Liver (tissue), 9 donors: ENCODE measurements around the gene B4GALT6. TPM values are rescaled to one million over a fixed set of nuclear protein-coding genes. Genes with fewer than 3 reads are reported as not detected.

Source experiments
- DNase-seq: peaks from one replicate; pipeline ENCODE4 v3.0.0-alpha.2; 2017; ENCODE audit warnings: low spot score
- H3K27ac ChIP-seq, 2 donors: one replicate each; pipeline ENCODE4 v1.7.0; 2013; ENCODE audit warnings: inconsistent platforms in 2 of 2, low read length in 2 of 2, control low read depth in 1 of 2, low read depth in 1 of 2, mild to moderate bottlenecking in 1 of 2
- H3K27me3 ChIP-seq, 4 donors: one replicate each; pipeline versions ENCODE4 v1.6.1 to v1.7.0; 2013; ENCODE audit warnings: low read length in 3 of 4, inconsistent platforms in 1 of 4, mild to moderate bottlenecking in 1 of 4, moderate library complexity in 1 of 4; ENCODE audit not compliant: control insufficient read depth in 4 of 4, insufficient read depth in 4 of 4
- H3K36me3 ChIP-seq, 4 donors: one replicate each; pipeline versions ENCODE4 v1.6.1 to v1.7.0; 2013; ENCODE audit warnings: low read length in 3 of 4, mild to moderate bottlenecking in 3 of 4, low read depth in 1 of 4, moderate library complexity in 1 of 4; ENCODE audit not compliant: control insufficient read depth in 4 of 4, insufficient read depth in 3 of 4
- H3K4me1 ChIP-seq, 4 donors: one replicate each; pipeline versions ENCODE4 v1.6.1 to v1.7.0; 2013; ENCODE audit warnings: low read length in 3 of 4, mild to moderate bottlenecking in 3 of 4, moderate library complexity in 1 of 4; ENCODE audit not compliant: control insufficient read depth in 4 of 4, insufficient read depth in 4 of 4
- H3K4me3 ChIP-seq, 3 donors: one replicate each; pipeline versions ENCODE4 v1.6.1 to v1.7.0; 2013; ENCODE audit warnings: low read length in 3 of 3, control low read depth in 1 of 3, low read depth in 1 of 3, mild to moderate bottlenecking in 1 of 3
- H3K9ac ChIP-seq, 2 donors: one replicate each; pipeline ENCODE4 v1.7.0; 2013; ENCODE audit warnings: low read length in 2 of 2, mild to moderate bottlenecking in 2 of 2, moderate library complexity in 2 of 2, control low read depth in 1 of 2, low read depth in 1 of 2
- H3K9me3 ChIP-seq, 4 donors: one replicate each; pipeline versions ENCODE4 v1.6.1 to v1.7.0; 2013; ENCODE audit warnings: low read length in 3 of 4; ENCODE audit not compliant: control insufficient read depth in 4 of 4
- ATF3 ChIP-seq: IDR thresholded peaks from 2 replicates; pipeline ENCODE4 v1.6.1; 2016; ENCODE audit warnings: antibody characterized with exemption
- CTCF ChIP-seq: fragments of 150-350 bp; IDR thresholded peaks from 2 replicates; pipeline ENCODE4 v1.5.1; 2017; ENCODE audit warnings: improper control_type of control experiment, low read depth, low read length; ENCODE audit not compliant: missing input control
- EGR1 ChIP-seq, 2 donors: IDR thresholded peaks; 2 replicates each; pipeline ENCODE4 v1.6.1; 2016 to 2018; ENCODE audit warnings: antibody characterized with exemption in 2 of 2, low read depth in 2 of 2
- FOXA1 ChIP-seq: IDR thresholded peaks from 2 replicates; pipeline ENCODE4 v1.6.1; 2016; ENCODE audit warnings: antibody characterized with exemption
- FOXA2 ChIP-seq: IDR thresholded peaks from 2 replicates; pipeline ENCODE4 v1.6.1; 2016; ENCODE audit warnings: antibody characterized with exemption
- GABPA ChIP-seq, 2 donors: IDR thresholded peaks in 1 of 2; conservative IDR thresholded peaks in 1 of 2; 2 replicates each; pipeline ENCODE4 v1.6.1; 2016; ENCODE audit warnings: antibody characterized with exemption in 2 of 2, mild to moderate bottlenecking in 1 of 2, moderate library complexity in 1 of 2
- HNF4A ChIP-seq, 2 donors: conservative IDR thresholded peaks; 2 replicates each; pipeline ENCODE4 v1.6.1; 2016; ENCODE audit warnings: antibody characterized with exemption in 2 of 2, mild to moderate bottlenecking in 2 of 2
- HNF4G ChIP-seq: IDR thresholded peaks from 2 replicates; pipeline ENCODE4 v1.6.1; 2016; ENCODE audit warnings: antibody characterized with exemption
- JUND ChIP-seq, 2 donors: IDR thresholded peaks; 2 replicates each; pipeline ENCODE4 v1.6.1; 2016; ENCODE audit warnings: antibody characterized with exemption in 2 of 2
- MAX ChIP-seq: IDR thresholded peaks from 2 replicates; pipeline ENCODE4 v1.6.1; 2016; ENCODE audit warnings: antibody characterized with exemption
- NR2F2 ChIP-seq: IDR thresholded peaks from 2 replicates; pipeline ENCODE4 v1.6.1; 2016; ENCODE audit warnings: antibody characterized with exemption
- RAD21 ChIP-seq, 2 donors: IDR thresholded peaks; 2 replicates each; pipeline ENCODE4 v1.6.1; 2016; ENCODE audit warnings: antibody characterized with exemption in 2 of 2, mild to moderate bottlenecking in 2 of 2
- REST ChIP-seq: IDR thresholded peaks from 2 replicates; pipeline ENCODE4 v1.6.1; 2016; ENCODE audit warnings: antibody characterized with exemption, mild to moderate bottlenecking
- RXRA ChIP-seq, 2 donors: IDR thresholded peaks; 2 replicates each; pipeline ENCODE4 v1.6.1; 2017 to 2018; ENCODE audit warnings: antibody characterized with exemption in 2 of 2, mild to moderate bottlenecking in 1 of 2
- SP1 ChIP-seq: IDR thresholded peaks from 2 replicates; pipeline ENCODE4 v1.6.1; 2018; ENCODE audit warnings: antibody characterized with exemption, mild to moderate bottlenecking
- TAF1 ChIP-seq: conservative IDR thresholded peaks from 2 replicates; pipeline ENCODE4 v1.6.1; 2016; ENCODE audit warnings: antibody characterized with exemption, mild to moderate bottlenecking
- YY1 ChIP-seq: IDR thresholded peaks from 2 replicates; pipeline ENCODE4 v1.6.1; 2016; ENCODE audit warnings: antibody characterized with exemption, mild to moderate bottlenecking
- ZBTB33 ChIP-seq: IDR thresholded peaks from 2 replicates; pipeline ENCODE4 v1.6.1; 2016; ENCODE audit warnings: antibody characterized with exemption
- WGBS: extraction: QIAGEN DNeasy Blood & Tissue Kit; methylation state at CpG from one replicate; pipeline ENCODE4 v1.1.7; 2013; 5-methylcytosine and 5-hydroxymethylcytosine counted together
- polyA plus RNA-seq, 2 donors: library from polyadenylated mRNA; stranded (reverse) in 1 of 2; unstranded in 1 of 2; fragments of 200-250 nt in 1 of 2; fragments of >200 nt in 1 of 2; fragmentation: Nextera tagmentation in 1 of 2; extraction: Ambion mirVana in 1 of 2; gene quantifications; one replicate each; pipeline versions ENCODE4 v1.2.1 to v1.2.3, GENCODE V29; 2013 to 2015
- total RNA-seq, 2 donors: library from RNA; depleted of rRNA; stranded (reverse); fragments of >200 nt; gene quantifications; one replicate each; pipeline ENCODE4 v1.2.3, GENCODE V29; 2014
- donor health status: healthy.
- donor health status: healthy.
- donor health status: healthy.
- donor health status: healthy.
- donor health status: healthy.

Gene B4GALT6
- total and polyA plus RNA-seq, 4 donors, result 0.48 to 4.2 (median 0.61) TPM

GRCh38 chr18:31664101-31664500 is 20.3 kb downstream of the B4GALT6 start:
- H3K36me3 ChIP-seq, result no peaks in the 10 kb centered on the region
- no peaks in the 10 kb centered on the region for H3K4me1 ChIP-seq
- H3K9me3 ChIP-seq, result no peaks in the 10 kb centered on the region
- no peak overlapping the region for H3K27ac ChIP-seq
- WGBS, result 94% methylated on average over 1 of the region's 1 CpG
- TF ChIP-seq NR2F2 (no peak), MAX (no peak), FOXA2 (no peak), HNF4A (conservative IDR thresholded peaks at IDR 0.05) (no peak), CTCF (no peak), YY1 (no peak), SP1 (no peak), RAD21 (IDR thresholded peaks at IDR 0.05) (no peak), RXRA (IDR thresholded peaks at IDR 0.05) (no peak), EGR1 (IDR thresholded peaks at IDR 0.05; ENCODE audit: low read depth in 2 of 2) (no peak), TAF1 (no peak), FOXA1 (no peak), JUND (IDR thresholded peaks at IDR 0.05) (no peak), ZBTB33 (no peak), REST (no peak), GABPA (IDR thresholded peaks at IDR 0.05 in 1 of 2, conservative IDR thresholded peaks at IDR 0.05 in 1 of 2) (no peak), HNF4G (no peak), ATF3 (no peak)
- H3K27me3 ChIP-seq, result no peaks in the 10 kb centered on the region
- H3K9ac ChIP-seq, result no peak overlapping the region
- DNase-seq, result no peak
- no peak overlapping the region for H3K4me3 ChIP-seq
